ENCODE data around the gene IGFBP6. TPM values are rescaled to one million over a fixed set of nuclear protein-coding genes. Genes with fewer than 3 reads are reported as not detected.

IGFBP6 gene
- total RNA-seq, 3 donors from 2014 or later: 10.0 to 93.4 (median 27.1) TPM

DNA sequence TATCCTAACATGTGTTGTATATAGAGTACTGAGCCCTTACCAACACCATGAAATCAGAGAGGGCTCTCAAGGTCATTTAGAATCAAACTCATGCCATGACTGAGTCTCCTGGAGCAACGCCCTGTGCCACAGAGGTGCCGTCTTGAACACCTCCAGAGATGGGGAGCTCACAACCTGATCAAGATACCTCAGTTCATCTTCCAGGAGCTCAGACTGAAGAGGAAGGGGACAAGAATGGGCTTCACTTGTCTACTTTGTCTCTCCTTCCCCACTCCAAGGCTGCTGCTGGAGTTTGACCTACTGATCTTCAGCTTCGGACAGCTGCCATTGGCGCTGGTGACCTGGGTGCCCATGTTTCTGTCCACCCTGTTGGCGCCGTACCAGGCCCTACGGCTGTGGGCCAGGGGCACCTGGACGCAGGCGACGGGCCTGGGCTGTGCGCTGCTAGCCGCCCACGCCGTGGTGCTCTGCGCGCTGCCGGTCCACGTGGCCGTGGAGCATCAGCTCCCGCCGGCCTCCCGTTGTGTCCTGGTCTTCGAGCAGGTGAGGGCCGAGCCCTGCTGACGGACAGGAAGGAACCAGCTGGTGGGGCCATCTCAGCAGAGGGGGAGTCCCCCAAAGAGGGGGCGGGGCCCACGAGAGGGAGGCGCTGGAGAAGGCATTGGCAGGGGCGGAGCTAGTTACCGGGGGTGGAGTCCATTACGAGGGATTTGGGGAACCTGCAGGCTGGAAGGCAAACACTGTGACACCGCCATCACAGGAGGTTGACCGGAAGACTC, 17.8 kb downstream of the IGFBP6 start:
- H3K4me3 ChIP-seq: no peak overlapping the region
- TF ChIP-seq, protein P1, sequence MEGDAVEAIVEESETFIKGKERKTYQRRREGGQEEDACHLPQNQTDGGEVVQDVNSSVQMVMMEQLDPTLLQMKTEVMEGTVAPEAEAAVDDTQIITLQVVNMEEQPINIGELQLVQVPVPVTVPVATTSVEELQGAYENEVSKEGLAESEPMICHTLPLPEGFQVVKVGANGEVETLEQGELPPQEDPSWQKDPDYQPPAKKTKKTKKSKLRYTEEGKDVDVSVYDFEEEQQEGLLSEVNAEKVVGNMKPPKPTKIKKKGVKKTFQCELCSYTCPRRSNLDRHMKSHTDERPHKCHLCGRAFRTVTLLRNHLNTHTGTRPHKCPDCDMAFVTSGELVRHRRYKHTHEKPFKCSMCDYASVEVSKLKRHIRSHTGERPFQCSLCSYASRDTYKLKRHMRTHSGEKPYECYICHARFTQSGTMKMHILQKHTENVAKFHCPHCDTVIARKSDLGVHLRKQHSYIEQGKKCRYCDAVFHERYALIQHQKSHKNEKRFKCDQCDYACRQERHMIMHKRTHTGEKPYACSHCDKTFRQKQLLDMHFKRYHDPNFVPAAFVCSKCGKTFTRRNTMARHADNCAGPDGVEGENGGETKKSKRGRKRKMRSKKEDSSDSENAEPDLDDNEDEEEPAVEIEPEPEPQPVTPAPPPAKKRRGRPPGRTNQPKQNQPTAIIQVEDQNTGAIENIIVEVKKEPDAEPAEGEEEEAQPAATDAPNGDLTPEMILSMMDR (IDR thresholded peaks at IDR 0.05): no peak
- DNase-seq (no peak), ATAC-seq (no peak)
- intact Hi-C loops (cut with DNase I, micrococcal nuclease): no loop called here
- H3K4me1 ChIP-seq (ENCODE audit: low read depth): no peaks in the 10 kb centered on the region
- H3K36me3 ChIP-seq (ENCODE audit: low read depth): no peaks in the 10 kb centered on the region
- H3K9me3 ChIP-seq: no peaks in the 10 kb centered on the region

DNA sequence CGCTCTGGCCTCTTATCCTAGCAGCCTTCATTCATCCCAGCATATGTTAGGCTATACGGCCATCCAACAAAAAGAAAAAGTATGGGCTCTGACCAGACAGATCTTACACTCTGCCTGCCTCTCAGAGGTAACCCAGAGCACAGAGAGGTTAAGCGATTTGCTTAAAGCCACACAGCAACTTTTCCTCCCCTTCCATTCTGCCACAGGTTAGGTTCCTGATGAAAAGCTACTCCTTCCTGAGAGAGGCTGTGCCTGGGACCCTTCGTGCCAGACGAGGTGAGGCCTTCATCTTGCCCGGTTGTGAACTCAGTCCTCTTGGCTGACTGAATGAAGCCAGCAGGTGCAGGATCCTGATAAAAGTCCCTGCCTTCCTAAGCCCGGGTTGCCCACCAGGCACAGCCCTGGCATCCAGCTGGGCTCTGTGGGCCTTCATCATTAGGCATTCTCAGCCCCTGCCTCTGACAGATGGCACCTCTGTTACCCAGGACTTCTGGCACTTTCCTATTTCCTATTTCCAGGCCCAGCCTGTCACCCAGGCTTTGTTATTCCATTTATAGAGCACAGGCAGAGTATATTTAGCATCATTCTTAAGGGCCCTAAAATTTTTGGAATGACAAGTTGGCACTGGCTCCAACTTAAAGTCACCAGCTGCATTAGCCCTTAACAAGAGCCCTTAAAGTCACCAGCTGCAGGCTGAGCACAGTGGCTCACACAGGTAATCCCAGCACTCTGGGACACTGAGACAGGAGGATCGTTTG, 18.6 kb downstream of the IGFBP6 start:
- TF ChIP-seq, protein P1 (IDR thresholded peaks at IDR 0.05): no peak
- Histone ChIP-seq H3K9me3 (no peaks in the 10 kb centered on the region), H3K4me1 (ENCODE audit: low read depth) (no peaks in the 10 kb centered on the region), H3K36me3 (ENCODE audit: low read depth) (no peaks in the 10 kb centered on the region), H3K4me3 (no peak overlapping the region)
- ATAC-seq: no peak
- intact Hi-C loops (cut with DNase I, micrococcal nuclease): no loop called here
- no peak for DNase-seq

DNA sequence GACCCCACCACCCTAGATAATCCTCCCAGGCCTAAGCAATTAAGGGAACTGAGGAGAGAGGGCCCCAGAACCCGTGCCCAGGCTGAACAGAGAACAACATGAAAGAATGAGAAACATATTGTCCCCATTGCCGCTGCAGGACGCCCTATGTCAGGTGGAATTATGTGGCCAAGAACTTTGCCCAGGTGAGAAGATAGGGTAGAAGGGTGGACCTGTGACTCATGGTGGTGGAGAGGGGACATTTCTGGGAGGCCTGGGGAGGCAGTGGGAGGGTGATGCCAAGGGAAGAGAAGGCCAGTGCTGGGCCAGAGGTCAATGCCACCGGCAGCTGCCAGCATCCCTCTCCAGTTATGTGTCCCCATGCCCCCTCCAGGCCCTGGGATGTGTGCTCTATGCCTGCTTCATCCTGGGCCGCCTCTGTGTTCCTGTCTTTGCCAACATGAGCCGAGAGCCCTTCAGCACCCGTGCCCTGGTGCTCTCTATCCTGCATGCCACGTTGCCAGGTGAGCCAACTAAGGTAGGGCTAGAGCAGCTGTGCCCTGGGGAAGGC, 21.4 kb downstream of the IGFBP6 start:
- no peak overlapping the region for H3K4me3 ChIP-seq
- no peak for ATAC-seq
- H3K9me3 ChIP-seq: no peaks in the 10 kb centered on the region
- TF ChIP-seq, protein P1 (IDR thresholded peaks at IDR 0.05): no peak
- H3K4me1 ChIP-seq (ENCODE audit: low read depth): no peaks in the 10 kb centered on the region
- no peak for DNase-seq
- no peaks in the 10 kb centered on the region for H3K36me3 ChIP-seq (ENCODE audit: low read depth)
- intact Hi-C loops (cut with DNase I, micrococcal nuclease): no loop called here

DNA sequence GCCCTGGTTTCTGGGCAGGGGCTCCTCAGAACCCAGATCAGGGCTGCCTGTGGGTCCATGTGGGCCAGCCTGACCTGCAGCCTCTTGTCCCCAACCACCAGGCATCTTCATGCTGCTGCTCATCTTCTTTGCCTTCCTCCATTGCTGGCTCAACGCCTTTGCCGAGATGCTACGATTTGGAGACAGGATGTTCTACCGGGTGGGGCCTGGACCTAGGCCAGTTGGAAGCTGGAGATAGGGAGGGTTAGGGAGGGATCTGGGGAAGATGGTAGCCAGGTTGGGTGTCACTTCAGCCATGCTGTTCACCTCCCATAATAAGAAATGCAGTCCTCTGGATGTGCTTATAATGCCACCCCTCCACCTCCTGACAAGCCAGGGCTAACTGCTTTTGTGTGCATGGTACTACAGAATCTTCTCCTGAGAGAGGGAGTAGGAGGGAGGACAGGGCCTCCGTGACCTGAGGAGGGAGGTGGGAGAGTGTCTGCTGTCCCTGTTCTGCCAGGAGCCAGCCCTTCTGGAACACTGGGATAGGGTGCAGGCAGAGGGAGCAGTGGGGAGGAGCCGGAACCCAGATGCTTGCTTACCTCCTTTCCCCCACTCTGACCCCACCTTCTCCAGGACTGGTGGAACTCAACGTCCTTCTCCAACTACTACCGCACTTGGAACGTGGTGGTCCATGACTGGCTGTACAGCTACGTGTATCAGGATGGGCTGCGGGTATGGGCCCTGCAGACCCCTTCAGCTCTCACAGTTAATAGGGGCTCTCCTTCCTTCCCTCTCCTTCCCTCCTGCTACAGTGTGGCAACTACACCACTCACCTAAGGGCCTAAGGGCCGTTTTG, 23.4 kb downstream of the IGFBP6 start:
- DNase-seq (no peak), ATAC-seq (no peak)
- Histone ChIP-seq H3K4me1 (ENCODE audit: low read depth) (no peaks in the 10 kb centered on the region), H3K4me3 (no peak overlapping the region), H3K36me3 (ENCODE audit: low read depth) (no peaks in the 10 kb centered on the region), H3K9me3 (no peaks in the 10 kb centered on the region)
- intact Hi-C loops (cut with DNase I, micrococcal nuclease): no loop called here
- TF ChIP-seq, protein P1 (IDR thresholded peaks at IDR 0.05): no peak

DNA sequence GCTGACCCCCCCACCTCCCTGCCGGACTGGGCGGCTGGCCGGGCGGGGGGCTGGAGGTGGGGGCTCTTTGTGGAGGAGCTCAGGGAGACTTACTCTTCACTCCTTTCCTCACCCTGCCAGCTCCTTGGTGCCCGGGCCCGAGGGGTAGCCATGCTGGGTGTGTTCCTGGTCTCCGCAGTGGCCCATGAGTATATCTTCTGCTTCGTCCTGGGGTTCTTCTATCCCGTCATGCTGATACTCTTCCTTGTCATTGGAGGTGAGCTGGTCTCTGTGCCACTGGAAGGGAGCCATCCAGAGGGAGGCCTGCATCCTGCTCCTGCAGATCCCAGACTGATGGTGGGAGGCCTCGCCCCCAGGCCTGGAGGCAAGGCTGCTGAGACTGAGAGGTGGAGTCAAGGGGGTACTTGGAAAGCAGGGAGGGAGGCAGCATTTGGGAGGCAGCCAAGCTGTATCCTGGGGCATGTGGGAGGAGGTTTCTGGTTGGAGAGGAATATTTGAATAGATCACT, 25.5 kb downstream of the IGFBP6 start:
- no peaks in the 10 kb centered on the region for H3K36me3 ChIP-seq (ENCODE audit: low read depth)
- ATAC-seq (no peak), DNase-seq (no peak)
- TF ChIP-seq, protein P1 (IDR thresholded peaks at IDR 0.05): no peak
- H3K4me1 ChIP-seq (ENCODE audit: low read depth): no peaks in the 10 kb centered on the region
- intact Hi-C loops (cut with DNase I, micrococcal nuclease): no loop called here
- H3K4me3 ChIP-seq: no peak overlapping the region
- no peaks in the 10 kb centered on the region for H3K9me3 ChIP-seq
